ENCODE data around the gene VWC2L. TPM values are rescaled to one million over a fixed set of nuclear protein-coding genes. Genes with fewer than 3 reads are reported as not detected.

Gene VWC2L
- total RNA-seq, 1 experiment from 2014 or later: not detected

DNA sequence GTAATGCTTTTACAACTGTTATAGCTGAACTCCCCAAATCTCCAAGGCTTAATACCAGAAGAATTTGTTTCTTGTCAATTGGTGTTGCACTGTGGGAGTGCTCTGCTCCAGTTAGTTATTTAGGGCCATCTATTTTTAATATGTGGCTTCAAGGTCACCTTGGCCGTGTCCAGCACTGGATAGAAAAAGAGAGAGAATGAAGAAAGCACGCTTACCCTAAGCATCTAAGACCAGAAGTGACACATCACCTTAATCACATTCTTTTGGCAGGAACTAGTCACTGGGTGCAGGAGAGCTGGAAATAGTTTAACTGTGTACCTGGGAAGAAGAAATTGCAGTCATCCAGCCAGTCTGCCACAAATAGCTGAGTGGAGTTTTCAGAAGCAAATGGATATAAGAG is 78.8 kb downstream of the VWC2L start:
- Histone ChIP-seq H2AFZ (no peak overlapping the region), H3K27ac (no peak overlapping the region), H3K4me3 (no peak overlapping the region), H3F3A (ENCODE audit: insufficient read depth, low read depth) (no peaks in the 10 kb centered on the region), H3K9me3 (ENCODE audit: insufficient read depth, low read depth) (no peaks in the 10 kb centered on the region), H3K4me2 (no peak overlapping the region), H4K20me1 (ENCODE audit: insufficient read depth) (no peaks in the 10 kb centered on the region), H3K36me3 (ENCODE audit: low read depth) (no peaks in the 10 kb centered on the region), H3K9me2 (ENCODE audit: insufficient read depth) (no peaks in the 10 kb centered on the region), H3K4me1 (replicated peaks; ENCODE audit: insufficient read depth) (no peaks in the 10 kb centered on the region), H3K79me2 (ENCODE audit: low read depth) (no peaks in the 10 kb centered on the region), H3K27me3 (ENCODE audit: insufficient read depth, low read depth) (no peaks in the 10 kb centered on the region)
- TF ChIP-seq, protein P1, sequence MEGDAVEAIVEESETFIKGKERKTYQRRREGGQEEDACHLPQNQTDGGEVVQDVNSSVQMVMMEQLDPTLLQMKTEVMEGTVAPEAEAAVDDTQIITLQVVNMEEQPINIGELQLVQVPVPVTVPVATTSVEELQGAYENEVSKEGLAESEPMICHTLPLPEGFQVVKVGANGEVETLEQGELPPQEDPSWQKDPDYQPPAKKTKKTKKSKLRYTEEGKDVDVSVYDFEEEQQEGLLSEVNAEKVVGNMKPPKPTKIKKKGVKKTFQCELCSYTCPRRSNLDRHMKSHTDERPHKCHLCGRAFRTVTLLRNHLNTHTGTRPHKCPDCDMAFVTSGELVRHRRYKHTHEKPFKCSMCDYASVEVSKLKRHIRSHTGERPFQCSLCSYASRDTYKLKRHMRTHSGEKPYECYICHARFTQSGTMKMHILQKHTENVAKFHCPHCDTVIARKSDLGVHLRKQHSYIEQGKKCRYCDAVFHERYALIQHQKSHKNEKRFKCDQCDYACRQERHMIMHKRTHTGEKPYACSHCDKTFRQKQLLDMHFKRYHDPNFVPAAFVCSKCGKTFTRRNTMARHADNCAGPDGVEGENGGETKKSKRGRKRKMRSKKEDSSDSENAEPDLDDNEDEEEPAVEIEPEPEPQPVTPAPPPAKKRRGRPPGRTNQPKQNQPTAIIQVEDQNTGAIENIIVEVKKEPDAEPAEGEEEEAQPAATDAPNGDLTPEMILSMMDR (conservative IDR thresholded peaks at IDR 0.05): no peak
- no peak for TF ChIP-seq EZH2 (IDR thresholded peaks at IDR 0.05; ENCODE audit: low read depth)
- ChIA-PET CTCF (interaction anchor here (0.6 kb wide), 1 partner anchor 568 kb away, joined by 3 read pairs; no protein-coding TSS in a partner anchor), POLR2A (ENCODE audit: unreplicated experiment) (no interaction called here)
- BruUV-seq (replicated peaks): no TSS peak
- intact Hi-C loops (cut with micrococcal nuclease; ENCODE audit: unreplicated experiment): no loop called here
- no peak for DNase-seq

- Histone ChIP-seq H3K9me2 (ENCODE audit: insufficient read depth) (no peaks in the 10 kb centered on the region), H3K4me1 (replicated peaks; ENCODE audit: insufficient read depth) (no peaks in the 10 kb centered on the region), H2AFZ (no peak overlapping the region), H3K9me3 (ENCODE audit: insufficient read depth, low read depth) (no peaks in the 10 kb centered on the region), H3F3A (ENCODE audit: insufficient read depth, low read depth) (no peaks in the 10 kb centered on the region), H3K4me2 (no peak overlapping the region), H4K20me1 (ENCODE audit: insufficient read depth) (no peaks in the 10 kb centered on the region), H3K79me2 (ENCODE audit: low read depth) (no peaks in the 10 kb centered on the region), H3K27me3 (ENCODE audit: insufficient read depth, low read depth) (no peaks in the 10 kb centered on the region), H3K27ac (no peak overlapping the region), H3K36me3 (ENCODE audit: low read depth) (no peaks in the 10 kb centered on the region), H3K4me3 (no peak overlapping the region)
- BruUV-seq (replicated peaks): no TSS peak
- POLR2A ChIA-PET (ENCODE audit: unreplicated experiment): no interaction called here
- no peak for DNase-seq
- intact Hi-C loops (cut with micrococcal nuclease; ENCODE audit: unreplicated experiment): no loop called here
- CTCF ChIA-PET: no interaction called here
- TF ChIP-seq EZH2 (IDR thresholded peaks at IDR 0.05; ENCODE audit: low read depth): no peak
- TF ChIP-seq, protein P1 (conservative IDR thresholded peaks at IDR 0.05): no peak
These were observed 81.3 kb downstream of the VWC2L start for GRCh38 chr2:214492152-214492551.

DNA sequence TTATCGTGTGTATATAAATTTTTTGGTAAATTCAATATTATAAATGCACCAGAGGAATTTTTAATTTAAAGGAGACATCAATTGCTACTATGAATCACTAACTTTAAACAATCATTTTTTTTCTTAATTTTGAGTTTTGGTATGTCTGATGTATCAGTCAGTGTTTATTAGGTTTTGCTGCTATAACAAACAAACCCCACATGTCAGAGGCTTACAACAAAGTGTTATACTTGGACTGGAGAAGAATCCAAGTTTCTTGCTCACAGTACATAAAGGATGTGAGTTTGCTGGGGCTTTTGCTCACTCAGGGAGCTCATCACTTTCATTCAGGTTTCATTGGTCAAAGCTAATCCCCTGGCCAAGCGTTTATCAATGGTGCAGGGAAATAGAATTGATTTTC is 81.8 kb downstream of the VWC2L start:
- H3K36me3 ChIP-seq (ENCODE audit: low read depth): no peaks in the 10 kb centered on the region
- TF ChIP-seq EZH2 (IDR thresholded peaks at IDR 0.05; ENCODE audit: low read depth): no peak
- TF ChIP-seq, protein P1 (conservative IDR thresholded peaks at IDR 0.05): no peak
- ChIA-PET CTCF (no interaction called here), POLR2A (ENCODE audit: unreplicated experiment) (no interaction called here)
- H3K4me3 ChIP-seq: no peak overlapping the region
- H3K9me3 ChIP-seq (ENCODE audit: insufficient read depth, low read depth): no peaks in the 10 kb centered on the region
- H3K79me2 ChIP-seq (ENCODE audit: low read depth): no peaks in the 10 kb centered on the region
- no peak overlapping the region for H3K4me2 ChIP-seq
- no peak for DNase-seq
- intact Hi-C loops (cut with micrococcal nuclease; ENCODE audit: unreplicated experiment): no loop called here
- H4K20me1 ChIP-seq (ENCODE audit: insufficient read depth): no peaks in the 10 kb centered on the region
- H3F3A ChIP-seq (ENCODE audit: insufficient read depth, low read depth): no peaks in the 10 kb centered on the region
- no peaks in the 10 kb centered on the region for H3K9me2 ChIP-seq (ENCODE audit: insufficient read depth)
- H3K27ac ChIP-seq: no peak overlapping the region
- no peak overlapping the region for H2AFZ ChIP-seq
- H3K27me3 ChIP-seq (ENCODE audit: insufficient read depth, low read depth): no peaks in the 10 kb centered on the region
- no peaks in the 10 kb centered on the region for H3K4me1 ChIP-seq (replicated peaks; ENCODE audit: insufficient read depth)
- BruUV-seq (replicated peaks): no TSS peak
